K562 (cell line): ENCODE data around the gene STMP1. TPM values are rescaled to one million over a fixed set of nuclear protein-coding genes. Genes with fewer than 3 reads are reported as not detected.

ENCODE experiments used
- ATAC-seq: fragments of 200-7000 bp; cut with Tn5 transposase; 3 replicates; pipeline ENCODE4 v1.9.1; 2020; ENCODE audit warnings: moderate library complexity
- BruUV-seq: library from RNA; stranded (reverse); fragments of 400-500 nt; replicated peaks from 2 replicates; lab custom pipeline; 2021; lab: Mats Ljungman, UMichigan
- CTCF ChIA-PET: fragments of 300-600 bp; formaldehyde crosslinking; extraction: SDS; loops from one replicate; lab custom pipeline; 2021; ENCODE audit warnings: low intra/inter-chr PET ratio; lab: Yijun Ruan, JAX
- POLR2A ChIA-PET: fragments of 300-600, 350-650 bp; sonication (Branson Sonifier 250); formaldehyde crosslinking; extraction: SDS; loops from one replicate; lab custom pipeline; 2021; ENCODE audit warnings: antibody characterized with exemption, inconsistent platforms; lab: Yijun Ruan, JAX
- DNase-seq, 4 experiments: peaks; one replicate each; pipeline versions ENCODE4 v3.0.0 to v3.0.0-alpha.2; 2011 to 2018; ENCODE audit warnings: low spot score in 3 of 4, mixed read lengths in 3 of 4; ENCODE audit errors: extremely low read depth in 1 of 4
- FAIRE-seq: peaks from 2 replicates; lab custom pipeline; 2011; peaks lifted over from hg19 to GRCh38; lab: Jason Lieb, UNC
- H2AFZ ChIP-seq: 2 replicates; pipeline ENCODE4 v1.6.0; 2011; ENCODE audit warnings: low read depth, low read length, control low read depth, inconsistent platforms
- H3K27ac ChIP-seq: fragments of 200-600 bp; 3 replicates; pipeline ENCODE4 v1.8.0; 2011; ENCODE audit warnings: low read depth, mild to moderate bottlenecking, control low read depth, inconsistent platforms, low read length, moderate library complexity, mixed read lengths; ENCODE audit errors: extremely low read depth
- H3K27me3 ChIP-seq, 2 experiments: fragments of 300-600 bp in 1 of 2; 2 replicates in 1 of 2; 3 replicates in 1 of 2; pipeline versions ENCODE4 v1.6.0 to v1.8.0; 2011; ENCODE audit warnings: inconsistent platforms in 2 of 2, low read length in 2 of 2, mild to moderate bottlenecking in 1 of 2, mixed read lengths in 1 of 2, moderate library complexity in 1 of 2; ENCODE audit not compliant: control insufficient read depth in 2 of 2, insufficient read depth in 2 of 2
- H3K36me3 ChIP-seq: fragments of 300-600 bp; 3 replicates; pipeline ENCODE4 v1.8.0; 2011; ENCODE audit warnings: mild to moderate bottlenecking, low read length, inconsistent platforms; ENCODE audit not compliant: control insufficient read depth, insufficient read depth
- H3K4me1 ChIP-seq, 2 experiments: fragments of 200-600 bp in 1 of 2; replicated peaks in 1 of 2; 2 replicates in 1 of 2; 3 replicates in 1 of 2; pipeline versions ENCODE4 v1.5.1 to v1.8.0; 2011; ENCODE audit warnings: inconsistent platforms in 2 of 2, low read length in 2 of 2, mild to moderate bottlenecking in 1 of 2, mixed read lengths in 1 of 2, moderate library complexity in 1 of 2; ENCODE audit not compliant: control insufficient read depth in 2 of 2, insufficient read depth in 2 of 2
- H3K4me2 ChIP-seq: 2 replicates; pipeline ENCODE4 v1.6.1; 2011; ENCODE audit warnings: low read length, control low read depth, inconsistent platforms, mixed read lengths; ENCODE audit not compliant: insufficient read depth
- H3K4me3 ChIP-seq: fragments of 200-600 bp; sonication (generic), shearing (Covaris generic); 2 replicates; pipeline ENCODE4 v1.5.1; 2016; ENCODE audit warnings: control low read depth, inconsistent platforms
- H3K79me2 ChIP-seq: fragments of 200-600 bp; 3 replicates; pipeline ENCODE4 v1.8.0; 2011; ENCODE audit warnings: low read length, inconsistent platforms; ENCODE audit not compliant: control insufficient read depth, insufficient read depth
- H3K9ac ChIP-seq, 2 experiments: 2 replicates each; pipeline versions ENCODE4 v1.6.0 to v1.6.1; 2011; ENCODE audit warnings: low read depth in 2 of 2, low read length in 2 of 2, control low read depth in 1 of 2, inconsistent platforms in 1 of 2, mild to moderate bottlenecking in 1 of 2, mixed read lengths in 1 of 2; ENCODE audit not compliant: insufficient read depth in 1 of 2
- H3K9me1 ChIP-seq: one replicate; pipeline ENCODE4 v1.6.0; 2011; ENCODE audit warnings: inconsistent platforms, mild to moderate bottlenecking, low read length, moderate library complexity; ENCODE audit not compliant: control insufficient read depth, insufficient read depth
- H3K9me3 ChIP-seq: replicated peaks from 2 replicates; pipeline ENCODE4 v1.5.1; 2011; ENCODE audit warnings: low read depth, low read length, inconsistent platforms; ENCODE audit not compliant: control insufficient read depth, insufficient read depth
- H4K20me1 ChIP-seq: replicated peaks from 2 replicates; pipeline ENCODE4 v1.6.1; 2011; ENCODE audit warnings: low read length, inconsistent platforms, mixed read lengths; ENCODE audit not compliant: control insufficient read depth, insufficient read depth
- CREB1 ChIP-seq, 2 experiments: sonication (generic) in 1 of 2; formaldehyde crosslinking in 1 of 2; IDR thresholded peaks; 2 replicates each; pipeline versions ENCODE4 v1.6.1 to v1.8.0; 2012 to 2022; ENCODE audit warnings: inconsistent platforms in 1 of 2, mild to moderate bottlenecking in 1 of 2, missing genetic modification reagents in 1 of 2, moderate library complexity in 1 of 2
- GABPA ChIP-seq: fragments of 200-800 bp; sonication (Bioruptor generic); conservative IDR thresholded peaks from 2 replicates; pipeline ENCODE4 v1.6.1; 2016; ENCODE audit warnings: low read depth, missing genetic modification characterization, missing compliant biosample characterization
- KDM4B ChIP-seq, 2 experiments: fragments of 450-650 bp in 1 of 2; sonication (generic) in 1 of 2; IDR thresholded peaks; 2 replicates each; pipeline ENCODE4 v1.6.1; 2016 to 2017; ENCODE audit warnings: borderline replicate concordance in 2 of 2, antibody characterized with exemption in 1 of 2, low read depth in 1 of 2, mild to moderate bottlenecking in 1 of 2
- RAD21 ChIP-seq, 2 experiments: fragments of 250-450 bp in 1 of 2; fragments of 450-650 bp in 1 of 2; sonication (Bioruptor Pico) in 1 of 2; formaldehyde crosslinking in 1 of 2; IDR thresholded peaks in 1 of 2; conservative IDR thresholded peaks in 1 of 2; 2 replicates each; pipeline versions ENCODE4 v1.4.0 to v1.8.0; 2020 to 2022; ENCODE audit warnings: mild to moderate bottlenecking in 2 of 2, moderate library complexity in 1 of 2
- ZNF133 ChIP-seq: fragments of 250-450 bp; sonication (Bioruptor Pico); IDR thresholded peaks from 2 replicates; pipeline ENCODE4 v1.4.0; 2020; ENCODE audit warnings: mild to moderate bottlenecking
- WGBS: fragments of 100-300 bp; shearing (Covaris generic); methylation state at CpG from one replicate; pipeline ENCODE4 v1.1.6; 2016; ENCODE audit warnings: low coverage, mixed read lengths; ENCODE audit not compliant: insufficient coverage; ENCODE audit errors: missing lambda C conversion rate; 5-methylcytosine and 5-hydroxymethylcytosine counted together
- in situ Hi-C: fragments of 300-500 bp; cut with MboI; formaldehyde crosslinking; loops from 4 replicates; pipeline ENCODE4 v1.15.0; 2018; ENCODE audit warnings: inconsistent platforms, mixed read lengths
- intact Hi-C: fragments of 100-400 bp; cut with micrococcal nuclease; formaldehyde crosslinking; loops from 2 replicates; pipeline ENCODE4 v1.14.2; 2022
- polyA plus RNA-seq, 8 experiments: library from polyadenylated mRNA; depleted of rRNA in 4 of 8; stranded (reverse) in 5 of 8; unstranded in 3 of 8; fragments of >200 nt; fragmentation: Nextera tagmentation in 2 of 8; fragmentation: Illumina TruSeq in 1 of 8; extraction: Ambion mirVana in 2 of 8; extraction: Trizol in 1 of 8; gene quantifications; 2 replicates each; pipeline versions ENCODE4 v1.2.1 to v1.2.3, GENCODE V29; 2011 to 2014; ENCODE audit warnings: inconsistent platforms in 1 of 8, missing spikeins in 1 of 8
- total RNA-seq, 7 experiments: library from RNA; depleted of rRNA in 6 of 7; stranded (reverse); fragments of >200 nt in 6 of 7; fragmentation: Illumina TruSeq in 2 of 7; extraction: Trizol in 2 of 7; gene quantifications; 2 replicates each; pipeline versions ENCODE4 v1.2.1 to v1.2.3, GENCODE V29; 2011 to 2021; ENCODE audit warnings: low replicate concordance in 1 of 7
- TF ChIP-seq, protein P1 (sequence below): sonication (generic); formaldehyde crosslinking; IDR thresholded peaks from 2 replicates; pipeline ENCODE4 v1.8.0; 2022; ENCODE audit warnings: missing genetic modification reagents, mild to moderate bottlenecking, moderate library complexity, borderline replicate concordance
- TF ChIP-seq, protein P2 (sequence below), 3 experiments: IDR thresholded peaks in 2 of 3; conservative IDR thresholded peaks in 1 of 3; 2 replicates each; pipeline ENCODE4 v1.5.1; 2011 to 2012; ENCODE audit warnings: low read length in 3 of 3, mild to moderate bottlenecking in 3 of 3, control low read depth in 2 of 3, improper control_type of control experiment in 1 of 3, inconsistent platforms in 1 of 3, low read depth in 1 of 3, mixed read lengths in 1 of 3, moderate library complexity in 1 of 3; ENCODE audit not compliant: insufficient read depth in 2 of 3
- TF ChIP-seq, protein P3 (sequence below), 3 experiments: fragments of 200-800 bp in 1 of 3; sonication (Bioruptor generic) in 1 of 3; sonication (generic) in 1 of 3; formaldehyde crosslinking in 1 of 3; IDR thresholded peaks; 2 replicates each; pipeline versions ENCODE4 v1.6.1 to v1.8.0; 2016 to 2022; ENCODE audit warnings: mild to moderate bottlenecking in 2 of 3, missing compliant biosample characterization in 2 of 3, missing genetic modification characterization in 2 of 3, missing genetic modification reagents in 1 of 3

STMP1 gene
- total and polyA plus RNA-seq, 9 of the 15 experiments (the other 6 are each of a cell fraction or from before 2014, with no cell fraction given) = 10.6 to 249 (median 56.8) TPM

DNA sequence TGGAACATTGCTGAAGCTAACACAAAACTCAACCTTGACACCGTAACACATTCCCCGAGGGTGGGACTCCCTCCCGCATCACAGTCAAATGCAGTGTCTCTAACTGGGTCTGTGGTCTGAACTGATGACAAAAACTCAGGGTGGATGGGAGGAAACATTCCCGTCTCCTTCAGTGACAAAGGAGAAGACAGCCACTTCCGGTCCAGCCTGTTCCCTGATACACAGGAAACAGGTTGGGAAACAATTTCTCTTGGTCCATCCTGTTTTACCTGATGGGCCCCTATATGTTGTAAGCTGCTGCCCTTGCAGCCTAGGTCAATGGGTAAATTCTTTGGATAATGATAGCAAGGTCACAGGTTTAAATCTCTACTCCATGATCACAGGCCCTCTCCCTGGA, 45.3 kb downstream of the STMP1 start:
- H2AFZ ChIP-seq = no peak overlapping the region; the same call in 1 of the 2 replicates
- no peak overlapping the region for H3K27ac ChIP-seq
- POLR2A ChIA-PET = interaction anchor here (0.9 to 1.0 kb wide), 2 partner anchors 12 to 25 kb away, joined by 3 read pairs; no protein-coding TSS in a partner anchor
- H3K4me2 ChIP-seq = no peak overlapping the region
- peak; percentile 42 for TF ChIP-seq GABPA
- no peak for TF ChIP-seq ZNF133
- no peak for TF ChIP-seq CREB1 (IDR thresholded peaks at IDR 0.05)
- TF ChIP-seq CREB1 (CRISPR knock-in tag; IDR thresholded peaks at IDR 0.05) = no peak
- CTCF ChIA-PET = interaction anchor here (0.6 kb wide), 1 partner anchor 409 kb away, joined by 3 read pairs; no protein-coding TSS in a partner anchor
- FAIRE-seq (no peak), ATAC-seq (no peak), DNase-seq (no peak)
- in situ Hi-C loops (no loop called here), intact Hi-C loops (loop anchor here (5.0 kb wide), 1 partner anchor 425 kb away; no protein-coding TSS in a partner anchor)
- H3K9me3 ChIP-seq = no peaks in the 10 kb centered on the region
- no peak overlapping the region for H3K4me3 ChIP-seq
- no peaks in the 10 kb centered on the region for H3K79me2 ChIP-seq
- no TSS peak for BruUV-seq
- no peak overlapping the region for H3K9ac ChIP-seq
- H4K20me1 ChIP-seq = no peaks in the 10 kb centered on the region
- H3K4me1 ChIP-seq = peaks cover 2 to 13% of the 10 kb centered on the region in 2 experiments; a peak in 4 of 5 replicates
- H3K36me3 ChIP-seq = no peaks in the 10 kb centered on the region
- H3K9me1 ChIP-seq = no peaks in the 10 kb centered on the region
- 32% methylated on average over 5 of the region's 5 CpGs for WGBS
- H3K27me3 ChIP-seq = peaks cover 9 to 20% of the 10 kb centered on the region in 2 experiments; a peak in 4 of 5 replicates

DNA sequence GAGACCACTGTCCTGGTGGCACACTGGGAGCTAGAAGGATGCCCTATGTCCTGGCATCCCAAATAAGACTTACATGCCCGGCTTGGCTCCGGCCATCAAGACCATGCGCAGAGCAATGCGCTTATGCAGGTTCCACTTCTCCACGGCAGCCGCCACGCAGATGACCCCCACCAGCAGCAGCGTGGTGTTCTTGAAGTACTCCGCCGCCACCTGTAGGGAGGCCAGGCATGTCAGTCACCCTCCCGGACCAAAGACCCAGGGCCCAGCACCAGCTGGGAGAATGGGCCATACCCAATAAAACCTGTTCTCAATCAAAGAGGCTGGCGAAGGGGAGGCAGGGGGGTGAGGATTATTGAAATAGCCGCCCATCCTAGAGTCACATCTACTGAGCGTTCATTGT, 45.7 kb downstream of the STMP1 start:
- Histone ChIP-seq H2AFZ (no peak overlapping the region), H3K36me3 (no peaks in the 10 kb centered on the region), H3K79me2 (no peaks in the 10 kb centered on the region), H3K4me1 (peaks cover 2 to 13% of the 10 kb centered on the region in 2 experiments; a peak in 4 of 5 replicates), H3K27ac (no peak overlapping the region), H3K27me3 (peaks cover 12 to 20% of the 10 kb centered on the region in 2 experiments; a peak in 4 of 5 replicates), H3K4me2 (no peak overlapping the region), H3K9me1 (no peaks in the 10 kb centered on the region), H3K4me3 (no peak overlapping the region), H3K9ac (no peak overlapping the region), H3K9me3 (no peaks in the 10 kb centered on the region), H4K20me1 (no peaks in the 10 kb centered on the region)
- ChIA-PET POLR2A (interaction anchor here (0.9 to 1.0 kb wide), 2 partner anchors 13 to 26 kb away, joined by 3 read pairs; no protein-coding TSS in a partner anchor), CTCF (interaction anchor here (0.6 kb wide), 1 partner anchor 22 kb away, joined by 4 read pairs; no protein-coding TSS in a partner anchor)
- no TSS peak for BruUV-seq
- in situ Hi-C loops (no loop called here), intact Hi-C loops (loop anchor here (5.0 kb wide), 1 partner anchor 426 kb away; no protein-coding TSS in a partner anchor)
- FAIRE-seq (no peak), ATAC-seq (peak; percentile 55), DNase-seq (peak in 2 of 4 experiments; percentile 39 to 56)
- WGBS = 35% methylated on average over 14 of the region's 14 CpGs
- no peak for TF ChIP-seq KDM4B (IDR thresholded peaks at IDR 0.05; ENCODE audit: borderline replicate concordance in 2 of 2, low read depth in 1 of 2)
- TF ChIP-seq, protein P1, sequence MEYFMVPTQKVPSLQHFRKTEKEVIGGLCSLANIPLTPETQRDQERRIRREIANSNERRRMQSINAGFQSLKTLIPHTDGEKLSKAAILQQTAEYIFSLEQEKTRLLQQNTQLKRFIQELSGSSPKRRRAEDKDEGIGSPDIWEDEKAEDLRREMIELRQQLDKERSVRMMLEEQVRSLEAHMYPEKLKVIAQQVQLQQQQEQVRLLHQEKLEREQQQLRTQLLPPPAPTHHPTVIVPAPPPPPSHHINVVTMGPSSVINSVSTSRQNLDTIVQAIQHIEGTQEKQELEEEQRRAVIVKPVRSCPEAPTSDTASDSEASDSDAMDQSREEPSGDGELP = peak; percentile 22; the same call in 1 of the 2 replicates
- peak in 1 of 2 experiments; percentile 57; a peak in 2 of 4 replicates for TF ChIP-seq RAD21 (CRISPR knock-in tag; conservative IDR thresholded peaks at IDR 0.05 in 1 of 2, IDR thresholded peaks at IDR 0.05 in 1 of 2)
- TF ChIP-seq, protein P2, sequence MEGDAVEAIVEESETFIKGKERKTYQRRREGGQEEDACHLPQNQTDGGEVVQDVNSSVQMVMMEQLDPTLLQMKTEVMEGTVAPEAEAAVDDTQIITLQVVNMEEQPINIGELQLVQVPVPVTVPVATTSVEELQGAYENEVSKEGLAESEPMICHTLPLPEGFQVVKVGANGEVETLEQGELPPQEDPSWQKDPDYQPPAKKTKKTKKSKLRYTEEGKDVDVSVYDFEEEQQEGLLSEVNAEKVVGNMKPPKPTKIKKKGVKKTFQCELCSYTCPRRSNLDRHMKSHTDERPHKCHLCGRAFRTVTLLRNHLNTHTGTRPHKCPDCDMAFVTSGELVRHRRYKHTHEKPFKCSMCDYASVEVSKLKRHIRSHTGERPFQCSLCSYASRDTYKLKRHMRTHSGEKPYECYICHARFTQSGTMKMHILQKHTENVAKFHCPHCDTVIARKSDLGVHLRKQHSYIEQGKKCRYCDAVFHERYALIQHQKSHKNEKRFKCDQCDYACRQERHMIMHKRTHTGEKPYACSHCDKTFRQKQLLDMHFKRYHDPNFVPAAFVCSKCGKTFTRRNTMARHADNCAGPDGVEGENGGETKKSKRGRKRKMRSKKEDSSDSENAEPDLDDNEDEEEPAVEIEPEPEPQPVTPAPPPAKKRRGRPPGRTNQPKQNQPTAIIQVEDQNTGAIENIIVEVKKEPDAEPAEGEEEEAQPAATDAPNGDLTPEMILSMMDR (IDR thresholded peaks at IDR 0.05 in 2 of 3, conservative IDR thresholded peaks at IDR 0.05 in 1 of 3; ENCODE audit: insufficient read depth in 2 of 3, low read depth in 1 of 3, low read length in 3 of 3) = peak; percentile 49 to 65 (median 59); a peak in 5 of 6 replicates
- TF ChIP-seq, protein P3, sequence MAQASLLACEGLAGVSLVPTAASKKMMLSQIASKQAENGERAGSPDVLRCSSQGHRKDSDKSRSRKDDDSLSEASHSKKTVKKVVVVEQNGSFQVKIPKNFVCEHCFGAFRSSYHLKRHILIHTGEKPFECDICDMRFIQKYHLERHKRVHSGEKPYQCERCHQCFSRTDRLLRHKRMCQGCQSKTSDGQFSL (CRISPR knock-in tag; IDR thresholded peaks at IDR 0.05) = 0 out of 2 replicates have a peak, but pooled peaks have one; percentile 25
- TF ChIP-seq, protein P3 (tag; IDR thresholded peaks at IDR 0.05) = no peak
